H1 (cell line): Measurements from ENCODE around the gene GAK. TPM values are rescaled to one million over a fixed set of nuclear protein-coding genes. Genes with fewer than 3 reads are reported as not detected.

ENCODE experiments used
- CTCF ChIA-PET: fragments of 300-600 bp; sonication (Branson Sonifier 250); formaldehyde crosslinking; loops from one replicate; lab custom pipeline; 2021; ENCODE audit not compliant: partially characterized antibody; lab: Charles Lee
- POLR2A ChIA-PET: fragments of 300-600 bp; sonication (Branson Sonifier 250); formaldehyde crosslinking; loops from one replicate; lab custom pipeline; 2021; ENCODE audit warnings: inconsistent platforms; ENCODE audit not compliant: partially characterized antibody; lab: Charles Lee
- DNase-seq, 2 experiments: peaks; one replicate each; pipeline versions ENCODE4 v3.0.0 to v3.0.0-alpha.2; 2010 to 2022; ENCODE audit warnings: low spot score in 2 of 2, low read depth in 1 of 2, mixed read lengths in 1 of 2
- FAIRE-seq: peaks from 2 replicates; lab custom pipeline; 2011; peaks lifted over from hg19 to GRCh38; lab: Jason Lieb, UNC
- H2AFZ ChIP-seq: 2 replicates; pipeline ENCODE4 v1.8.1; 2012; ENCODE audit warnings: low read length, inconsistent platforms
- H2AK5ac ChIP-seq: 2 replicates; pipeline ENCODE4 v1.6.1; 2013; ENCODE audit warnings: low read depth, low read length
- H2BK120ac ChIP-seq: replicated peaks from 2 replicates; pipeline ENCODE3; 2013; ENCODE audit warnings: low read depth, low read length, inconsistent platforms
- H2BK12ac ChIP-seq: 2 replicates; pipeline ENCODE4 v1.6.1; 2013; ENCODE audit warnings: low read depth, low read length
- H2BK15ac ChIP-seq: 2 replicates; pipeline ENCODE4 v1.6.1; 2013; ENCODE audit warnings: low read length
- H2BK20ac ChIP-seq: 2 replicates; pipeline ENCODE4 v1.6.1; 2013; ENCODE audit warnings: low read length
- H2BK5ac ChIP-seq: 2 replicates; pipeline ENCODE4 v1.6.1; 2013; ENCODE audit warnings: low read depth, low read length
- H3K14ac ChIP-seq: 2 replicates; pipeline ENCODE4 v1.6.1; 2013; ENCODE audit warnings: inconsistent platforms; ENCODE audit not compliant: insufficient read length
- H3K18ac ChIP-seq: 2 replicates; pipeline ENCODE4 v1.6.1; 2013; ENCODE audit warnings: low read length; ENCODE audit errors: extremely low read depth
- H3K23ac ChIP-seq: 2 replicates; pipeline ENCODE4 v1.6.1; 2013; ENCODE audit warnings: inconsistent platforms; ENCODE audit not compliant: insufficient read length
- H3K23me2 ChIP-seq: 2 replicates; pipeline ENCODE4 v1.6.1; 2013; ENCODE audit warnings: low read depth, low read length
- H3K27ac ChIP-seq: 2 replicates; pipeline ENCODE4 v1.6.1; 2011; ENCODE audit warnings: low read depth, low read length, inconsistent platforms
- H3K27me3 ChIP-seq, 4 experiments: replicated peaks in 1 of 4; 1 replicate in 1 of 4; 2 replicates in 3 of 4; pipeline versions ENCODE4 v1.6.1 to v1.8.1; 2011 to 2013; ENCODE audit warnings: low read length in 3 of 4, mild to moderate bottlenecking in 3 of 4, inconsistent platforms in 2 of 4, mixed read lengths in 2 of 4, moderate library complexity in 1 of 4; ENCODE audit not compliant: control insufficient read depth in 3 of 4, insufficient read depth in 3 of 4; ENCODE audit errors: extremely low read depth in 1 of 4
- H3K36me3 ChIP-seq, 4 experiments: 2 replicates each; pipeline versions ENCODE4 v1.6.1 to v1.8.1; 2011 to 2013; ENCODE audit warnings: mild to moderate bottlenecking in 4 of 4, low read length in 3 of 4, moderate library complexity in 2 of 4, control low read depth in 1 of 4, inconsistent platforms in 1 of 4; ENCODE audit not compliant: insufficient read depth in 4 of 4, control insufficient read depth in 2 of 4
- H3K4ac ChIP-seq: replicated peaks from 2 replicates; pipeline ENCODE3; 2013; ENCODE audit warnings: low read length, low read depth, mixed read lengths, inconsistent platforms; ENCODE audit not compliant: insufficient read length
- H3K4me1 ChIP-seq, 4 experiments: replicated peaks in 1 of 4; 1 replicate in 1 of 4; 2 replicates in 3 of 4; pipeline versions ENCODE4 v1.6.1 to v1.8.1; 2011 to 2013; ENCODE audit warnings: low read length in 3 of 4, inconsistent platforms in 2 of 4, mixed read lengths in 1 of 4; ENCODE audit not compliant: insufficient read depth in 4 of 4, control insufficient read depth in 3 of 4
- H3K4me2 ChIP-seq, 2 experiments: 2 replicates each; pipeline versions ENCODE4 v1.6.1 to v1.8.1; 2011 to 2013; ENCODE audit warnings: low read depth in 2 of 2, low read length in 2 of 2, control low read depth in 1 of 2, inconsistent platforms in 1 of 2, mild to moderate bottlenecking in 1 of 2; ENCODE audit not compliant: insufficient read depth in 1 of 2
- H3K4me3 ChIP-seq, 4 experiments: fragments of 200-600, 300-600 bp in 1 of 4; sonication (generic), shearing (Covaris generic), sonication (Bioruptor Twin) in 1 of 4; 2 replicates each; pipeline versions ENCODE4 v1.5.1 to v1.8.1; 2011 to 2016; ENCODE audit warnings: low read length in 4 of 4, low read depth in 3 of 4, control low read depth in 2 of 4, inconsistent platforms in 2 of 4, mild to moderate bottlenecking in 2 of 4, mixed read lengths in 1 of 4, moderate library complexity in 1 of 4; ENCODE audit not compliant: insufficient read depth in 2 of 4; ENCODE audit errors: extremely low read depth in 1 of 4
- H3K56ac ChIP-seq: replicated peaks from 2 replicates; pipeline ENCODE3; 2013; ENCODE audit warnings: low read depth, mild to moderate bottlenecking, mixed read lengths, low read length, inconsistent platforms; ENCODE audit not compliant: insufficient read length
- H3K79me1 ChIP-seq: 2 replicates; pipeline ENCODE4 v1.6.1; 2013; ENCODE audit warnings: low read depth, low read length, control low read depth
- H3K79me2 ChIP-seq, 2 experiments: 2 replicates each; pipeline versions ENCODE4 v1.6.1 to v1.8.1; 2012 to 2013; ENCODE audit warnings: low read length in 2 of 2, mild to moderate bottlenecking in 2 of 2, inconsistent platforms in 1 of 2; ENCODE audit not compliant: insufficient read depth in 2 of 2, control insufficient read depth in 1 of 2
- H3K9ac ChIP-seq, 4 experiments: replicated peaks in 1 of 4; 1 replicate in 1 of 4; 2 replicates in 3 of 4; pipeline versions ENCODE4 v1.6.1 to v1.8.1; 2011 to 2013; ENCODE audit warnings: low read depth in 3 of 4, low read length in 3 of 4, control low read depth in 2 of 4, mild to moderate bottlenecking in 2 of 4, moderate library complexity in 2 of 4, inconsistent platforms in 1 of 4; ENCODE audit errors: extremely low read depth in 1 of 4
- H3K9me3 ChIP-seq, 2 experiments: 2 replicates each; pipeline versions ENCODE4 v1.6.1 to v1.8.1; 2012 to 2013; ENCODE audit warnings: mild to moderate bottlenecking in 2 of 2, moderate library complexity in 2 of 2, control low read depth in 1 of 2, inconsistent platforms in 1 of 2, low read depth in 1 of 2, low read length in 1 of 2, mixed read lengths in 1 of 2; ENCODE audit not compliant: insufficient read depth in 2 of 2
- H4K20me1 ChIP-seq, 2 experiments: replicated peaks in 1 of 2; 2 replicates each; pipeline versions ENCODE3 to v1.8.1; 2011 to 2013; ENCODE audit warnings: inconsistent platforms in 2 of 2, low read length in 2 of 2, mild to moderate bottlenecking in 1 of 2; ENCODE audit not compliant: insufficient read depth in 2 of 2, control insufficient read depth in 1 of 2
- H4K5ac ChIP-seq: 2 replicates; pipeline ENCODE4 v1.6.1; 2013; ENCODE audit warnings: low read length, low read depth, mixed read lengths, inconsistent platforms; ENCODE audit not compliant: insufficient read length
- H4K8ac ChIP-seq: 2 replicates; pipeline ENCODE4 v1.8.0; 2013; ENCODE audit warnings: mild to moderate bottlenecking, moderate library complexity, low read length, inconsistent platforms; ENCODE audit not compliant: insufficient read depth; ENCODE audit errors: extremely low read depth
- H4K91ac ChIP-seq: replicated peaks from 2 replicates; pipeline ENCODE3; 2013; ENCODE audit warnings: low read length, mixed read lengths, inconsistent platforms; ENCODE audit not compliant: insufficient read length
- HDAC2 ChIP-seq, 2 experiments: fragments of 300-600 bp in 1 of 2; sonication (generic) in 1 of 2; IDR thresholded peaks; 2 replicates each; pipeline ENCODE4 v1.6.1; 2011 to 2012; ENCODE audit warnings: low read depth in 2 of 2, low read length in 2 of 2, mild to moderate bottlenecking in 2 of 2, moderate library complexity in 2 of 2, borderline replicate concordance in 1 of 2, inconsistent platforms in 1 of 2
- WGBS, 2 experiments: shearing (Covaris generic) in 1 of 2; methylation state at CpG; one replicate each; pipeline versions ENCODE4 v1.1.6 to v1.1.7; 2013 to 2015; ENCODE audit warnings: low lambda C conversion rate in 2 of 2, mixed read lengths in 2 of 2, inconsistent platforms in 1 of 2, low coverage in 1 of 2, missing lambda C conversion rate in 1 of 2; ENCODE audit not compliant: insufficient replicate concordance in 2 of 2, insufficient coverage in 1 of 2, insufficient read length in 1 of 2; ENCODE audit errors: extremely low coverage in 1 of 2, missing lambda C conversion rate in 1 of 2; 5-methylcytosine and 5-hydroxymethylcytosine counted together
- polyA plus RNA-seq, 7 experiments: library from polyadenylated mRNA; depleted of rRNA in 3 of 7; stranded (reverse) in 5 of 7; unstranded in 2 of 7; fragments of >200 nt in 5 of 7; fragments of 200-250 nt in 2 of 7; gene quantifications; 1 replicate in 5 of 7; 2 replicates in 1 of 7; 4 replicates in 1 of 7; pipeline versions ENCODE4 v1.2.1 to v1.2.3, GENCODE V29; 2011 to 2013; ENCODE audit warnings: missing spikeins in 2 of 7, mixed read lengths in 2 of 7
- total RNA-seq: library from RNA; stranded (reverse); fragmentation: NEBNext Ultra II Directional; extraction: Animal tissue kit (Norgen Biotek cat#: 25700); gene quantifications from 2 replicates; pipeline ENCODE4 v1.2.1, GENCODE V29; 2021

GAK gene
- total and polyA plus RNA-seq, 2 of the 8 experiments (the other 6 are each of a cell fraction or from before 2014, with no cell fraction given): 31.5 to 70.8 TPM

GRCh38 chr4:890036-890695 is 42.0 kb downstream of the GAK start:
- ChIA-PET POLR2A (interaction anchor here (0.6 to 1.1 kb wide), 2 partner anchors 169 to 847 kb away, joined by 3 read pairs; no protein-coding TSS in a partner anchor), CTCF (interaction anchor here (0.6 to 5.1 kb wide), 15 partner anchors 9 to 453 kb away, joined by 3 to 34 read pairs (median 4); no protein-coding TSS in a partner anchor)
- Histone ChIP-seq H2BK20ac (no peak overlapping the region), H3K18ac (no peak overlapping the region), H4K91ac (no peak overlapping the region), H3K27ac (no peak overlapping the region), H3K4ac (no peak overlapping the region), H3K23ac (no peak overlapping the region), H3K27me3 (no peaks in the 10 kb centered on the region), H3K79me1 (no peaks in the 10 kb centered on the region; the same call in 1 of the 2 replicates), H3K56ac (no peak overlapping the region), H2BK12ac (no peak overlapping the region), H3K4me1 (no peaks in the 10 kb centered on the region), H3K14ac (no peak overlapping the region), H4K20me1 (peaks cover 0 to 16% of the 10 kb centered on the region in 2 experiments), H3K9me3 (peaks cover 0 to 6% of the 10 kb centered on the region in 2 experiments; a peak in 1 of 4 replicates), H2AK5ac (no peak overlapping the region), H4K8ac (no peak overlapping the region), H3K36me3 (peaks cover 0 to 10% (median 5%) of the 10 kb centered on the region in 4 experiments; a peak in 5 of 8 replicates), H3K23me2 (no peaks in the 10 kb centered on the region; the same call in 1 of the 2 replicates), H3K9ac (no peak overlapping the region), H4K5ac (no peak overlapping the region), H3K4me3 (no peak overlapping the region), H2BK120ac (no peak overlapping the region), H2AFZ (no peak overlapping the region), H3K79me2 (no peaks in the 10 kb centered on the region), H3K4me2 (no peak overlapping the region), H2BK5ac (no peak overlapping the region; the same call in 1 of the 2 replicates), H2BK15ac (no peak overlapping the region)
- TF ChIP-seq HDAC2 (IDR thresholded peaks at IDR 0.05; ENCODE audit: borderline replicate concordance in 1 of 2, low read depth in 2 of 2, low read length in 2 of 2): no peak
- FAIRE-seq: no peak
- DNase-seq: no peak
- WGBS, 2 experiments: 96% methylated on average over 21 of the region's 22 CpGs; no CpG with 5 or more reads in 1 of the 2 experiments
